ENCODE data around the gene MAGI1.

MAGI1 gene

DNA sequence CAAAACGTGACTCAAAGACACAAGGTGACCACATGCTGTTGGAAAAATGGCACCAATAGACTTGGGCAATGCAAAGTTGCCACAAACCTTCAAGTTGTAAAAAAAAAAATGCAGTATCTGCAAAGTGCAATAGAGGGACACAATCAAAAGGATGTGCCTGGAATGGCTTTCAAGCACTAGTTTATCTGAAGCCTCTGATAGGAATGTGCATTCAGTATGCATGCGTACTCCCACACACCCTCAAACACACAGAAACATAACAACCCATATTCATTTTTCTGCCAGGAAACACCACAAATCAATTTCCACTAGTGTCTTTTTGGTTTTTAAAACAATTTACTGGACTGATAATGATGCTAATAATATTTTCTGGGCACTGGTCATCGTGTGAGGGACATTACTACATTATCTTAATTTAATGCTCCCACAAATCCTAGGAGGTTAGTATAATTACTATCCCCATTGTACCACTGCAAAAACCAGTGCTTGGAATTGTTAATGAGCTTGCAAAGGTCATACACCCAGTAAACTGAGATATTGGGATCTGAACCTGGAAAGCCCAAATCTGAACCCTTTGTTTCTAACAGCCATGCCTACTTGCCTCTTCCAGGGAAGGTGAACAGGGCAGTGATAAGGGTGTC lies 298.7 kb downstream of the MAGI1 start:
- no peak for DNase-seq

- no peak for DNase-seq
Observed at GRCh38 chr3:65734792-65735191, 303.9 kb downstream of the MAGI1 start.

GRCh38 chr3:65734382-65734781 lies 304.3 kb downstream of the MAGI1 start:
- no peak for DNase-seq

DNA sequence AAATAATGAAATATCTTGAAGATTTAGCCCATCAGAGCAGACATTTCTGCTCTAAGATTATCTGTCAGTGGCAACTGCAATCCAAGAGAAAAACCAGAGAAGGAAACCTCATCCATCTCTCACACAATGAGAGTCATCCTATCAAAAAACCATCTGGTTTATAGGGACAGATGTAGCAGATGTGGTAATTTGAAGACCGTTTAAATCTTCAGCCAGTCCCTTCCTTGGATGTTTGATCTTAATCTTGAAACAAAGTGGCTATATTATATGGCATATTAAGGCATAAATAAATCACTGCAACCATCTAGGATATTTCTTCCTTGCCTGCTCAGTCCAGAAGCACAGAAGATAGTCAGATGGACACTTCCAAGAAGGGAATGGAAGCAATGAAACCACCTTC lies 305.3 kb downstream of the MAGI1 start:
- DNase-seq, result peak; percentile 6 to 60

- peak; percentile 46 to 67 for DNase-seq
Observed at GRCh38 chr3:65732051-65732935, 306.4 kb downstream of the MAGI1 start.

GRCh38 chr3:65730449-65730848 lies 308.3 kb downstream of the MAGI1 start:
- no peak for DNase-seq

- DNase-seq, result no peak
Observed at GRCh38 chr3:65729973-65730372, 308.7 kb downstream of the MAGI1 start.

DNA sequence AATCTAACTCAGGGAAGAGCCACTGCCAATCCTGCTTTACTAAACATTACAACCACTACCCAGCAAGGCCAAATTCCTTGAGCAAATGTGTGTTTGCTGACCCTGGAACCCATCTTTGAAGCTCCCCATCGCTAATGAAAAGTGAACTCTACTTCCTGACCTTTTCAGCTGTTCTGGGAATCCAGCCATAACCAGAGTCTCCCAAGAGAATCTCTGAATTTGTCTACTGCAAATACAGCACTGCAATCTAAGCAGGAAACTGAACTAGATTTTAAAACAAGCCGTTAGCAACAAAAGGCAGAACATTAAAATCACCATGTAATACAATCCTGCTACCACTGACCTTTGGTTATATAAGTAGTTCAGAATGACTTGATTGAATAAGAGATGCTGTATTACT lies 309.2 kb downstream of the MAGI1 start:
- no peak for DNase-seq

GRCh38 chr3:65728138-65728537 lies 310.6 kb downstream of the MAGI1 start:
- no peak for DNase-seq

GRCh38 chr3:65723985-65724384 lies 314.7 kb downstream of the MAGI1 start:
- no peak for DNase-seq

GRCh38 chr3:65723011-65723410 lies 315.7 kb downstream of the MAGI1 start:
- no peak for DNase-seq

- peak in 1 of 2 experiments; percentile 8 for DNase-seq
Observed at GRCh38 chr3:65720989-65721737, 317.6 kb downstream of the MAGI1 start.

GRCh38 chr3:65719639-65720038 lies 319.1 kb downstream of the MAGI1 start:
- DNase-seq, result peak in 1 of 2 experiments; percentile 18

DNA sequence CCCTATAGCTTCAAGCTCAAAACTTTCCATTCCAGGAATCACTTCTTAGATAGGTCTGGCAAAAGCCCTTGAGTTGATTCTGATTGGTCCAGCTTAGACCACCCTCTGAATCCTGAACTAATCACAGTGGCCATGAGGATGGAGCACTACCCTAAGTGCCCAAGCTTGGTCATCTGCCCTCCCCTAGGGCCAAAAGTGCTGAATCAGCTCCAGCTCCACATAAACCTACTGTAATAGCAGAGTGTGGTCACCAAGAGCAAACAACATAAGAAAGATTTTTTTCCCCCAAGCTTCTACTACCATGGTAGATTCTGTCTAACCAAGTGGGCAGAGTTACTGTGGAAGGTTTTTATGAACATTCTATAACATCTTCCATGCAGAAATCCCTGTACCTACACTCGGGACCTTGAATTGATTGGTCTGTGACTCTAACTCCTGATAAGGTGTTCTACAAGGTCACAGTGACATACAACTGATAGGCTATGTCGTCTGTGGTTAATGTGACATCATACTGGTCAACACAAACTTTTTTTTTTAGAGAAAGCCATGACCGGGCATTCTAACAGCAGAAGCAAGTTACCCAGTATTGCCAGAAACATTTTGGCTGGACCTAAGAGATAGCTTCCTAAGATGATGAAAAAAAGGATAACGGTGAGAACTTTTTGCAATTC lies 320.9 kb downstream of the MAGI1 start:
- DNase-seq, result no peak

DNA sequence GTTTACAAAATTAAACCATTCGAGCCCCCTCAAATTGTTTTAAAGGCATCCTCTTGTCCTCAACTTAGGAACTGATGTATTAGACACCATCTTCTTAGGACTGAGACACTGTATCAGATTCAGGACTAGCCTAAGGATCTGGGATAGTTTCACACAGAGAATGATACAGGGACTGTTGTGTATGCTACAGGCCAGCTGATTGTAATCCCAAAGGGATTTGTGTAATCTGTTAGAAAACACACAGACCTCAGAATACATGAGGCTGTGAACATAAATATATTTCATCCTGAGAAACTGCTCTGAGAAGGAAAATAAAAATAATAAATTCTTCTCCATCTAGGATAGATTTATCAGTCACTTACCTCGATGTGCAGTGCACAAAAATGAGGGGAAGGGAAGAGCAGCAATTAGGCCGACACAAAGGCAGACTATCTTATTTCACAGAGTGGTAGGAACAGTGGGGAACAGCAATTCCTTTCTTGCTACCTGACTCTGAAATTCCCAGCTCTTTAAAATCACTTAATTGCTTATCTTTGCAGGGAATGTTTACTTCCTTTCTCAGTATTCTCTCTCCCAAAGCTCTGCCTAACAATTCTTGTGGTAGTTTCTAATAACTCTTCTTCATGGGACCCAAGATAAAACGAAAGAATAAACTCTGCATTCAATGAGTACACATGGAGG lies 322.5 kb downstream of the MAGI1 start:
- DNase-seq, result no peak

GRCh38 chr3:65714134-65714533 lies 324.6 kb downstream of the MAGI1 start:
- no peak for DNase-seq

GRCh38 chr3:65713016-65713415 lies 325.7 kb downstream of the MAGI1 start:
- DNase-seq, result peak in 1 of 2 experiments; percentile 3

GRCh38 chr3:65712140-65712539 lies 326.6 kb downstream of the MAGI1 start:
- DNase-seq, result no peak

DNA sequence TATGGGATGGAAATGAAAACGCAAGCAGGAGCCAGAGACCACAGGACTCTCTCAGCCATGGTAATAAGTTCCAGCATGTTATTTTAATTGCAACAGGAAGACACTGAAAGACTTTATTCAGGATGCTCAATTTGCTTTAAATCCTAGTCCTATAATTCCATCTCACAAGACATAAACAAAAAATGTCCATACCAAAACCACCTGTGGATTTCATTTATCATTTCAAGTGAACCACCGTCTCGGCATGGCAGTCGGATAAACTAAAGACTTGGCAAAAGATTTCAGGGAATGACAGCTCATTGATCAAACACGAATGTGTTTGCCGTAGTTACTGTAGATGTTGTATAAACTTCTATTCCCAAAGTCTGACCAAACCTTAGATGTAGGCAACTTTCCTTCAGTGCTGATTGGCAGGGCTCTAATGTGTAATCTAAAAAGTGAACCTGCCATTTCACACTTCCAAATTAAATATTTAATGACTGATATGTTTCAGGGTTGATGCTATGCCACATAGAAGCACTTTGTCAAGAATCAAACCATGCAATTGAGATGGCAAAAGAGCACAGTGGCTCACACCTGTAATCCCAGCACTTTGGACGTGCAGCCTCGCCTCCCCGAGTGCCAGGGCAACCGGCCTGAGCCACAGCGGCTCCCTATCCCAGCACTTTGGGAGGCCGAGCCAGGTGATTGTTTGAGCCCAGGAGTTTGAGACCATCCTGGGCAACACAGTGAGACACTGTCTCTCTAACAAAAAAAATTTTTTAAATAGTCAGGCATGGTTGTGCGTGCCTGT lies 331.7 kb downstream of the MAGI1 start:
- DNase-seq, result no peak

GRCh38 chr3:65706301-65706700 lies 332.4 kb downstream of the MAGI1 start:
- no peak for DNase-seq

DNA sequence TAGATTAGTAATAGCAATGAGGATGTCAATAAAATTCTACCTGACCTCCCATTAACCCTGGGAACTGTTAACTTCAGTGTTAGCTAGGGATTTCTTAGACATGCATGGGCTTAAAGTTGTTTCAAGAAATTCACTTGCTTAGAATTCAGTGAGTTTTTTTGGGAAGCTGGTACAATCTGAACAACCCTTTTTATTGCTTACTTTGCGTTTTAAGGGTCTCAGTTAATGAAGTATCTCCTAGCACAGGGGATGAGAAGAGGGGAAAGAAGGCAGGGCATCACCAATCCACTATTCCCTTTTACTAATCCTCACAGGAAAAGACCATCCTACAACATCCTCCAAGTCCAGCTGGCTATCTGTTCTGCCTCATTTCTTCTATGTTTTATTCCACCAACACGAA lies 334.9 kb downstream of the MAGI1 start:
- no peak for DNase-seq

DNA sequence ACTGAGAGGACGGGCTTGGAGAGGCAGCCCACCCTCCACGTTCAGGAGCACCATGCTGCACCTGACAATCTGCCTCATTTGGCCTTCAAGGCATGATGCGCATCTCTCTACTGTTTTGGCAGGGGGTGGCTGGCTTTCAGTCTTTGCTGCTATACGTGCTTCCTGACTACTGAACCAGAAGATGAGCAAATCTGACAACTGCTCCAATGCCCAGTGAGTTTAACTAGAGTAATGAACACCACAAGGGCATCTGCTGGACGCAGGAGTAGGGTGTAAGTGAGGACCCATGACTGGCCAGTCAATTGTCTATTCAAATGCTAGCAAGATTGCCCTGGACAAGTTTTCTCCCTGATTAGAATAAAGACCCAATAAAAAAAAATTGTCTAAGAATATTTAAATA lies 335.7 kb downstream of the MAGI1 start:
- no peak for DNase-seq
